ENCODE data around the gene SNRPB2.

SNRPB2 gene

GRCh38 chr20:16740365-16741072 is 10.7 kb downstream of the SNRPB2 start:
- no peak for DNase-seq

GRCh38 chr20:16744178-16744807 is 14.5 kb downstream of the SNRPB2 start:
- no peak for DNase-seq

- no peak for DNase-seq
Measured at GRCh38 chr20:16745204-16745603, 15.4 kb downstream of the SNRPB2 start.

GRCh38 chr20:16747291-16747811 is 17.5 kb downstream of the SNRPB2 start:
- peak; percentile 12 for DNase-seq

- DNase-seq = no peak
Measured at GRCh38 chr20:16748308-16748900, 18.6 kb downstream of the SNRPB2 start, which contains the start of gene OTOR. TSS of gene OTOR (plus strand) at chr20:16748358. CDS start at chr20:16748402, 44 bp downstream.

GRCh38 chr20:16749573-16749972 is 19.7 kb downstream of the SNRPB2 start:
- no peak for DNase-seq

- DNase-seq = no peak
Measured at GRCh38 chr20:16752082-16752481, 22.3 kb downstream of the SNRPB2 start.

- no peak for DNase-seq
Measured at GRCh38 chr20:16752901-16753300, 23.1 kb downstream of the SNRPB2 start.

GRCh38 chr20:16758454-16759180 is 28.8 kb downstream of the SNRPB2 start:
- no peak for DNase-seq

- DNase-seq = no peak
Measured at GRCh38 chr20:16759181-16759563, 29.3 kb downstream of the SNRPB2 start.

GRCh38 chr20:16760431-16761304 is 30.8 kb downstream of the SNRPB2 start:
- no peak for DNase-seq

- DNase-seq = peak; percentile 68
Measured at GRCh38 chr20:16761305-16761829, 31.5 kb downstream of the SNRPB2 start.

GRCh38 chr20:16764560-16764959 is 34.7 kb downstream of the SNRPB2 start:
- DNase-seq = no peak

GRCh38 chr20:16771213-16771612 is 41.4 kb downstream of the SNRPB2 start:
- no peak for DNase-seq

- no peak for DNase-seq
Measured at GRCh38 chr20:16775961-16776360, 46.1 kb downstream of the SNRPB2 start.

- no peak for DNase-seq
Measured at GRCh38 chr20:16777126-16777525, 47.3 kb downstream of the SNRPB2 start.

- DNase-seq = no peak
Measured at GRCh38 chr20:16778159-16778558, 48.3 kb downstream of the SNRPB2 start.

- no peak for DNase-seq
Measured at GRCh38 chr20:16781496-16781895, 51.7 kb downstream of the SNRPB2 start.

- DNase-seq = no peak
Measured at GRCh38 chr20:16785226-16785625, 55.4 kb downstream of the SNRPB2 start.

Measured in RPMI8226 (cell line).